Mesodermal cell (in vitro differentiated cells): Measurements from ENCODE around the gene SIDT1. TPM values are rescaled to one million over a fixed set of nuclear protein-coding genes. Genes with fewer than 3 reads are reported as not detected.

Experiments used
- H3K27ac ChIP-seq: 2 replicates; pipeline ENCODE4 v1.7.0; 2013; ENCODE audit warnings: mild to moderate bottlenecking, low read depth, low read length, moderate library complexity; ENCODE audit not compliant: severe bottlenecking
- H3K36me3 ChIP-seq: 2 replicates; pipeline ENCODE4 v1.7.1; 2013; ENCODE audit warnings: mild to moderate bottlenecking, low read length, moderate library complexity; ENCODE audit not compliant: control insufficient read depth, insufficient read depth
- H3K4me1 ChIP-seq: one replicate; pipeline ENCODE4 v1.7.1; 2013; ENCODE audit warnings: mild to moderate bottlenecking, low read length; ENCODE audit not compliant: insufficient read depth, control insufficient read depth, poor library complexity, severe bottlenecking
- H3K4me3 ChIP-seq: 2 replicates; pipeline ENCODE4 v1.7.0; 2013; ENCODE audit warnings: low read length, control low read depth, mild to moderate bottlenecking; ENCODE audit not compliant: insufficient read depth, poor library complexity, severe bottlenecking; ENCODE audit errors: extremely low read depth
- H3K9me3 ChIP-seq: 2 replicates; pipeline ENCODE4 v1.7.1; 2013; ENCODE audit warnings: mild to moderate bottlenecking, low read length, moderate library complexity; ENCODE audit not compliant: control insufficient read depth
- WGBS, 2 experiments: methylation state at CpG; one replicate each; pipeline ENCODE4 v1.1.5; 2013; ENCODE audit warnings: missing lambda C conversion rate in 2 of 2; ENCODE audit not compliant: insufficient coverage in 2 of 2; 5-methylcytosine and 5-hydroxymethylcytosine counted together
- polyA plus RNA-seq, 2 experiments: library from polyadenylated mRNA; stranded (reverse); fragments of 50-300 nt; gene quantifications; one replicate each; pipeline ENCODE4 v1.2.3, GENCODE V29; 2013

The SIDT1 gene
- 0.41 TPM for polyA plus RNA-seq (2013, experiment 1 of 2)
- 0.61 TPM for polyA plus RNA-seq (2013, experiment 2 of 2)

DNA sequence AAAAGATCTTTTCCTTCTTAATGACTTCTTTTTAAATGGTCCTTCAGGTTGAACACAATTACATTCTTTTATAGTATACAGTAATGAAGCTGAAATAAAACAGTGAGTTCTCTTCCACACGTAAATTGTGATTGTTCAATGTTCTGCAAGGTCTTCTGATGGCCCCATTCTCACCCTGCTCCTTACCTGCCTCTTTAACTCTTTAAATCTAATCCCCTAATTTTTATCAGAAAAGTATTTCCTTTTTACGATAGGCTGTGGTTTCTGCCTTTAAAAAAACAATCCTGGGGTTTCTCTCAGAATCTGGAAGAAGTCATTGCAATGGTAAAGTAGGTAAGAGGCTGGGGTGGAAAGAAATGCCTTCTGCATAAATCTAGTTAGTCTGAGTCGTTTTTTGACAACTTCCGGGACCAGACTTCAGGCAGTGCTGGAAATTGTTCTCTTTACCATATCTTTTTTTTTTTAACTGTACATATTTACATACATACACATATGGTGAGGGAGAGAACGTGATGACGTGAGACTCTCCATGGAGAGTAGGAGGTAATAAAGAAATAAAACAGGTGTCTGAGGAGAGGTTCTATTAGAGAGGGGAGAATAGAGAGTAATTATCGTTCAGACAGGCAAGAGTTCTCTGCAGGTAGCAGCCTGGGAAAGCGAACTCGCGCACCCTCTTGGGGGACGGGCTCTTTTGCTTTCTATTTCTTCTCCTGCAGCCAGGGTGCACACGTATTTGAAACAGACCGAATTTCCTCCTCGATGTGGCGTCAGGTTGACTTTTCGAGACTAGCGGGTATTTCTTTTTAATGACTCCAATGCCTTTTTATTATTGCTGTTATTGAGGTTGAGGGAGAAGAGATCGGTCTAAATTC, at the start of gene SIDT1:
Gene SIDT1 (plus strand): TSS at position 730 of the 872 bp plus-strand sequence. CDS start 467 bp downstream, outside the sequence.
- WGBS, 2 experiments, result 6 to 7% methylated on average over 8 to 9 of the region's 18 CpGs

DNA sequence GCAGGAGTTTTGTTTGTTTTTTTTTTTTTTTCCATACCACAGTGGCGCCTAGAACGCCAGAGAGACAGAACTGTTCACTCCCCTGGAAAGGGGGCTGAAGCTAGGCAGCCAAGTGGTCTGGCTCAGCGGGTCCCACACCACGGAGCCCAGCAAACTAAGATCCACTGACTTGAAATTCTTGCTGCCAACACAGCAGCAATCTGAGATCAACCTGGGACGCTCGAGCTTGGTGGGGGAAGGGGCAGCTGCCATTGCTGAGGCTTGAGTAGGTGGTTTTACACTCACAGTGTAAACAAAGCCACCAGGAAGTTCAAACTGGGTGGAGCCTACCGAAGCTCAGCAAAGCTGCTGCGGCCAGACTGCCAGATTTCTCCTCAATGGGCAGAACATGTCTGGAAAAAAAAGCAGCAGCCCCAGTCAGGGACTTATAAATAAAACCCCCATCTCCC, 47.2 kb upstream of the SIDT1 start:
- Histone ChIP-seq H3K36me3 (peaks cover 18% of the 10 kb centered on the region), H3K4me3 (no peak overlapping the region), H3K9me3 (peaks cover 3% of the 10 kb centered on the region), H3K27ac (no peak overlapping the region), H3K4me1 (no peaks in the 10 kb centered on the region)
- 83 to 86% methylated on average over 6 to 8 of the region's 8 CpGs for WGBS, 2 experiments

More for the DNA sequence above, at the start of gene SIDT1:
- Histone ChIP-seq H3K4me1 (peaks cover 6% of the 10 kb centered on the region), H3K4me3 (peak within 1 kb of the TSS; percentile 32), H3K27ac (no peak within 1 kb of the TSS), H3K9me3 (no peaks in the 10 kb centered on the region), H3K36me3 (no peaks in the 10 kb centered on the region)

DNA sequence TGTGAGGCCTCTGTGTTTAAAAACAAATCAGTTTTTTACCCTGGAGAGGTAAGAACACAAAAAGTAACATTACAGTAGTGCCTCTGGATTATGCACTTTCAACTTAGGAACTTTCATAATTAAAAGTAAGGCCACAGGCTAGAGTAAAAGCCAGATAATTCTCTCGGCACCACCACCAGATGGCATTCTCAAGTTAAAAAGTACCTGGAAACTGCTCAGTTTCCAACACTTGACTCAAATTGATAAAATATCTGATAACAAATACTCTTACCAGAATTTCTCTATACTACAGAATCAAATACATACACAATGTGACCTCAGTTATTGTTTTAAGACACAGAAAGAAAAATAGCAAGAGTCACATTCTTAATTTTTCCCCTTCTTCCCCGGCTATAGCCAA, 37.3 kb upstream of the SIDT1 start:
- H3K36me3 ChIP-seq, result peaks cover 27% of the 10 kb centered on the region
- no peaks in the 10 kb centered on the region for H3K9me3 ChIP-seq
- H3K4me3 ChIP-seq, result no peak overlapping the region
- no peaks in the 10 kb centered on the region for H3K4me1 ChIP-seq
- no peak overlapping the region for H3K27ac ChIP-seq
- 75 to 100% methylated on average over 1 of the region's 2 CpGs for WGBS, 2 experiments

DNA sequence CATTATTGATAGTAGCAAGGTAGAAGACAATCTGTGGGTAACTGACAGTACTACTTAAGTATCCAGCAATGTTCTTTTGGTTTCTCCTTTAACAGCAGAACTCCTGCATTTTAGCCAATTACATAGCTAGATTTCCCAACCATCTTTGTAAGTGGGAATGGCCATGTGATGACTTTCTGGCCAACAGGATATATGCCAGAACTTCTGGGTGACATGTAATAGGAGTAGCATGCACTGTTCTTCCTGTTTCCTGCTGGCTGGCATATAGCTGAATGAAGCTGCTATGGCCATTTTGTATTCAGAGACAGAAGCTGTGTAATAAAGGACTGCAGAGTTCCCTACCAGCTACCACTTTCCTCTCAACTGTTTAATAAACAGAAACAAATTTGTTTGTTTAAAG, 35.4 kb upstream of the SIDT1 start:
- Histone ChIP-seq H3K4me3 (no peak overlapping the region), H3K36me3 (peaks cover 17% of the 10 kb centered on the region), H3K27ac (no peak overlapping the region), H3K9me3 (no peaks in the 10 kb centered on the region), H3K4me1 (no peaks in the 10 kb centered on the region)

DNA sequence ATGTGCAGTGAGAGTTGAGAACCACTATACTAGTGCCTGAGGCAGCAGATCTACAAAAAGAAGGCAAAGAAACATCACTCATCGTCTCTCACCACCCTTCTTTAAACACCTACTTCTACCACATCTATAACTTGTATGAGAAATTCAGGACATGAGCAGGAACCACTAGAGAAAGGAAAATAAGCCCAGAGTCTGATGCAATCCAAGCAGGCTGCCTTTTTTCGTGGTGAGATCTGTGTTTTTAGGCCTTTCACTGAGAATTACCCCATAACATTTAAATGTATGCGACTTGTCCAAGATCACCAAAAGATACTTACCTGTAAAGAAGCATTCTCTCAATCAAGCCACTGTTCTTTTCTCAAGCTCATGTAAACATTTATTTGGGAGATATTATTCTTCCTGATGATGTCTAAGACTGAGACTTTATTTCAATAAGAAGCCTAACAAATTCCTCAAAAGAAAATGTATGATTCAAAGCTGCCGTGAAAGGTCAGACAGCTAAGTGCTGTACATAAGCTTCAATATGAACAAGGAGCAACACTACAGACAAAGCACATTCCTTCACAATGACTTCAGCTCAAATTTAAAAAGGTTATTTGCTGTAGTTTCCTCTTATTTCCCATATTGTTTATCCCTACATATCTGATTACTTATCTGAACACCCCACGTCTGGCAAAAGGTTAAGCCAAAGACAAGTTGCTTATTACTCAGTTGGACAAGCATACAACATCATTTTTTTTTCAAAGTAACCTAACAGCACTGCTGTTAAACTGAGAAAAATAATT, 33.9 kb upstream of the SIDT1 start:
- peak overlapping the region; percentile 58 for H3K27ac ChIP-seq
- no peaks in the 10 kb centered on the region for H3K4me1 ChIP-seq
- 90 to 91% methylated on average over 2 to 4 of the region's 5 CpGs for WGBS, 2 experiments
- peaks cover 7% of the 10 kb centered on the region for H3K36me3 ChIP-seq
- H3K4me3 ChIP-seq, result no peak overlapping the region
- no peaks in the 10 kb centered on the region for H3K9me3 ChIP-seq

DNA sequence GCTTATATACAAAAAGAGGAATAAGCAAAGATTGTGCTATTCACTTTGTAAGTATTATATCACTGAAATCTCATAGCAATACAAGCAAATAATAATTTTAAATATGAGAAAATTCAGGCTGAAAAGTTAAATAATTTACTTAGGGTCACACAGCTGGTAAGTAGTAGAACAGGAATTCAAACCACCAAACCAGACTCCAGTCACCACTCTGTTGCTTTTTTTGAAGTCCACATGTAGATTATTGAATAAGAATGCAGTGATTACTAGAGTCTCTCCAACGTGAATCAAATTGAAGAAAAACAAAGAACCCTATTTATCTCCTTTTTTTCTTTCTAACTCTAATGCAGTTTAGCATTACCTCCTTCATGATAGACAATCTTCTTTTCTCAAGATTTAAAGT, 33.3 kb upstream of the SIDT1 start:
- Histone ChIP-seq H3K4me3 (no peak overlapping the region), H3K27ac (no peak overlapping the region)
- 71 to 100% methylated on average over 1 of the region's 1 CpG for WGBS, 2 experiments

DNA sequence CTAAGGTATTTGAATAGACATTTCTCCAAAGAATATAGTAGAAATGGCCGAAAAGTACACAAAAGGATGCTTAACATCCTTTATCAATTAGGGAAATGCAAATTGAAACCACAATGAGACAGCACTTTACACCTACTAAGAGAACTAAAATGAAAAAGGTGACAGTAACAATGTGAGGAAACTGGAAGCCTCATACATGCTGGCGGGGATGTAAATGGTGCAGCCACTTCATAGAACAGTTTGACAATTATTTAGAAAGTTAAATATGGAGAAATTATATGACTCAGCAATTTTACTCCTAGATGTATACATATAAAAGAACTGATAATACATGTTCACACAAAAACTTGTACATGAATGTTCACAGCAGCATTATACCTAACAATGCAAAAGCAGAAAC, 30.8 kb upstream of the SIDT1 start:
- H3K36me3 ChIP-seq, result peaks cover 3% of the 10 kb centered on the region
- no CpG with 5 or more reads among the region's 2 CpGs for WGBS, 2 experiments

More for the DNA sequence above, 33.3 kb upstream of the SIDT1 start:
- Histone ChIP-seq H3K36me3 (peaks cover 6% of the 10 kb centered on the region), H3K9me3 (no peaks in the 10 kb centered on the region), H3K4me1 (no peaks in the 10 kb centered on the region)

DNA sequence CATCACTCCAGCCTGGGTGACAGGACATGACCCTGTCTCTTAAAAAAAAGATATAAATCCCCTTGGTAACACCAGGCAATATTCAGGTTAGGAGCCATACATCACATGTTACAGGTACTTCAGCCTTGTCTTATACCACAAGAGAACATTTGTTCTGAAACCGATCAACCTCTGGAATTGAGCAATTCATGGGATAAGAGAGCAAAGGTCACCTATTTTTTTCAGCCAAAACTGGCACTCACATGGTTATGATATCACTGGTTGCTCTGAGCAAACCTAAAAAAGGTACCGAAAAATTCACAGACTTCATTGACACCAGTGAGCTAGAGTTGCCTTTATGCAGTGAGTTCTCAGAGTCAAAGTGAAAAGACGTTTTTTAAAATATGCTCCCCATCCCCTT, 26.5 kb upstream of the SIDT1 start:
- 100% methylated on average over 1 of the region's 3 CpGs for WGBS, 2 experiments
- peaks cover 5% of the 10 kb centered on the region for H3K9me3 ChIP-seq
- no peak overlapping the region for H3K27ac ChIP-seq
- H3K36me3 ChIP-seq, result peaks cover 2% of the 10 kb centered on the region
- no peaks in the 10 kb centered on the region for H3K4me1 ChIP-seq
- H3K4me3 ChIP-seq, result no peak overlapping the region

More for the DNA sequence above, 30.8 kb upstream of the SIDT1 start:
- no peaks in the 10 kb centered on the region for H3K9me3 ChIP-seq
- no peak overlapping the region for H3K4me3 ChIP-seq
- no peak overlapping the region for H3K27ac ChIP-seq
- no peaks in the 10 kb centered on the region for H3K4me1 ChIP-seq

DNA sequence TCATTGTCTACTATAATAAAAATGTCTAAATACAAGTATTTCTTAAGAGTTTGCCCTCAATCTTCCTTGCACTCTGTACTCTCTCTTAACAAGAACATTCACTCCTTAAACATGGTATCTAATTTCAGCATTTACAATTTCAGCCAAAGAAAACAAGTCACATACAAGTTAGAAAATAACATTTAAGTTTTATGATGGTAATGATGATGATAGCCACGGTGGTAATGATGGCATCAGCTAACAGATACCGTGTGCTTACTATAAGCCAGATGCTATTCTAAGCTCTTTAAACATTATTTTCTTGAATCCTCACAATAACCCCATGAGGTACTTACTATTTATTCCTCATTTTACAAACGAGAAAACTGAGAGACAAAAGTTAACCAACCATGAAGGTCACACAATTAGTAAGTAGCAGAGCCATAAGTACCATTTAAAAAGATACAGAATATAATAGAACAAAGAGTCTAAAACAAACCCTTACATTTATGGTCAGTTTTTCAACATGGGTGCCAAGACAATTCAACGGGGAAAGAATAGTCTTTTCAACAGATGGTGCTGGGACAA, 24.8 kb upstream of the SIDT1 start:
- Histone ChIP-seq H3K36me3 (peaks cover 2% of the 10 kb centered on the region), H3K9me3 (peaks cover 7% of the 10 kb centered on the region), H3K4me1 (no peaks in the 10 kb centered on the region), H3K27ac (no peak overlapping the region), H3K4me3 (no peak overlapping the region)
- WGBS, 2 experiments, result 100% methylated on average over 2 of the region's 4 CpGs; no CpG with 5 or more reads in 1 of the 2 experiments

DNA sequence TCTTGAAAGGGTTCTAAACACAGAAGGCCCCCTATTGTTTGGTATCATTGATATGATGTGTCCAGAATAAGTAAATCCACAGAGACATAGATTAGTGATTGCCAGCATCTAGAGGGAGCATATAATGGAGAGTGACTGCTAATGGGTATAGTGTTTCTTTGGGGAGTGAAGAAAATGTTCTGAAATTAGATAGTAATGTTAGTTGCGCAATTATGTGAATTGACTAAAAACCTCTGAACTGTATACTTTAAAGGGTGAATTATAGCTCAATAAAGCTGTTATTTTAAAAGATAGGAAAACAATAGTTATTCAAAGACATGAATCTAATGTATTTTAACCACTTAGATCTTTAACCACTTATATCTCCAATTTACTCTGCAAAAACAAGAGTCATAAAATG, 23.4 kb upstream of the SIDT1 start:
- 100% methylated on average over 1 of the region's 1 CpG; no CpG with 5 or more reads in 1 of the 2 experiments for WGBS, 2 experiments
- Histone ChIP-seq H3K4me3 (no peak overlapping the region), H3K27ac (no peak overlapping the region)

More for the DNA sequence above, 23.4 kb upstream of the SIDT1 start:
- H3K4me1 ChIP-seq, result peaks cover 4% of the 10 kb centered on the region
- peaks cover 7% of the 10 kb centered on the region for H3K9me3 ChIP-seq
- peaks cover 2% of the 10 kb centered on the region for H3K36me3 ChIP-seq
